GM19395 (cell line): Measurements from ENCODE around the gene SORT1.
"Not testable (repeated sequence)": the region's sequence is repeated elsewhere in the genome, so short reads cannot be mapped to it uniquely, and the experiment has no call there.

Experiments
- ATAC-seq: cut with Tn5 transposase; IDR thresholded peaks from one replicate; pipeline ENCODE4 v1.9.1; 2021; ENCODE audit warnings: mild to moderate bottlenecking, moderate library complexity; ENCODE audit not compliant: unreplicated experiment

Gene SORT1

DNA sequence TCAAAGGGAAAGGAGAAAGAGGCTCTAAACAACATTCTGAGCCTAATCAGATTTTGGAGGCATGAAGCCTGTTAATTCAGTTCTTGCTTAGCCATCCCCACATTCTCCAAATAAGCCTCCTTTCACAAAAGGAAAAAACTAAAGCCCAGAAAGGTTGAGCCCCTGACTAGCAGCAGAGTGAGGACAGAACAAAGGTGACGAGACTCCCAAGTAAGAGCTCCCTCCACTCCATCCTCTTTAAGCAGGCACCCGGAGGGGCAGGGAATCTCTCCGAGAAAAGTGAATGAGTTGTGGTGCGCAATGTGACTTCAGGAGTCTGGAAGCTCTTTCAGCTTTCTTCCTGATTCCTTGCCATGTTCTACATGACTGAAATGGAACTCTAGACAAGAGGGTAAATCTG, 47.5 kb downstream of the SORT1 start:
- no peak for ATAC-seq

DNA sequence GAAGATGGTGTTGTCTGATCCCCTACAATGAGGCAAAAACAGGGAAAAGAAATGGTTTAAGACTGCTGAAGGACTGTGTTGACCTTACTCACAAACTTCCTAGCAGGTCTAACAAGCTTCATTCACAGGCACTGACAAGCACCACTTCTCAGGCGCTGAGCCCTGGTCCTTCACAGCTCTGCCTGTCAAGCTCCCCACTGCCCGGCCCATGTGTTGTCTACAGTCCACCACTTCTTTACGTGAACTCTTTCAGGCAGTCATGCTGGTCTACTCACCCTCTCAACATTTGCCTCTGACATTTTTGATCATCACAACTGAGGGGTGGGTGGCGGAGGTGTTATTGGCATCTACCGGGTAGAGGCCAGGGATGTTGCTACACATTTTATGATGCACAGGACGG, 50.2 kb downstream of the SORT1 start:
- no peak for ATAC-seq

DNA sequence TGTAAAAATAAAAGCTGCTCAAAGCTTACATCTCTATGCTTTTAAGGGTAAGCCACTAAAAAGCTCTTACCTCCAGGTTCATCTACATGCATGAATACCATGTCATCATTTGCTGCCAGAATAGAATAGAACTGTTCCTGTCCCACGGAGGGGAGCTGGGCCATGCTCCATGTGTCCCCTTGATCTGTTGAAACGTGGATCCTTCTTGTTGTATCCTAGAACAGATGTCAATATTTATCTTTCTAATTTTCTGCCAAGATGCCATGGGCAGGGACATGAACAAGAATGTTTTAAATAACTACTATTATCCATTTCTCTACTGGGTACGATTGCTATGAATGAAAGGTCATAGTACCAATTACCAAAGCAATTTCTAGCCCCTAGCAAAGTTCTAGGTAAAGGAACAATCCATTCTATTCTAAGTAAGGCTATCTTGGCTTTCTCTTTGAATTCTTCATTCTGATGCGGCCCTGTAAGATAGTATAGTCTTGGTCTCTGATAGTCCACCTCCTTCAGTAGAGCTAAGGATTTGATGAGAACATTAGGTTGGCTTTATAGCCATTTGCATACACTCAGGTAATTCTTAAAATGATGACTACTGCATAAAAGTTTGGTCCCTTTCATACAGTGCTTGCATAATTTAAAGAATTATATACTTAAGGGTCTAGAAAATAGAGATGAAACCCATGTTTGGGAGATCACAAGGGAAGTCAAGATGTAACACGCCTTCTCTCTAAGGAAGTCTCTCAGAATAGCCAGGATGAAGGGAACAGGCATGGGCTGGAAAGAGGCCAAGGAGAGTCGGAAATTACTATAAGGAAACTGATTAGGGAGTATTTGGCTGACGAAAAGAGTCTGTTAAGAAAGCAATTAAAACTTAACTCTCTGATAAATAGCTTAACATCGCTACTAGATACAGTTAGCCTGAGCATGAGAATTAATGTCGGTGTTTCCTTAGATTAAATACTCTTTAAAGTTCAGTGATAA, 55.5 kb downstream of the SORT1 start:
- ATAC-seq: no peak

DNA sequence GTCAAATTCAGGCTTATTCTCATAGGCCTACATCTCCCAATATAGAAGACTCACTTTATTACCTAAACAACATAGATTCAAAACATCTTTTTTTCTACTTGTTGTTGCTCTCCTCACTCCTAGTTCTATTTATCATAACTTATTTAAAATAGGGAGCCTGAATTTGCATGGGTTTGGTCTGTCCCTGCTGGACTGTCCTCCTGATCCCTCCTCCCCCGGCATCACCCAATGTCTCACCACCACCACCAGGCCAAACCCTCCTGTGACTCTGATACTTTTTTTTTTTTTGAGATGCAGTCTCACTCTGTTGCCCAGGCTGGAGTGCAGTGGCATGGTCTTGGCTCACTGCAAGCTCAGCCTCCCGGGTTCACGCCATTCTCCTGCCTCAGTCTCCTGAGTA, 59.1 kb downstream of the SORT1 start:
- no peak for ATAC-seq

DNA sequence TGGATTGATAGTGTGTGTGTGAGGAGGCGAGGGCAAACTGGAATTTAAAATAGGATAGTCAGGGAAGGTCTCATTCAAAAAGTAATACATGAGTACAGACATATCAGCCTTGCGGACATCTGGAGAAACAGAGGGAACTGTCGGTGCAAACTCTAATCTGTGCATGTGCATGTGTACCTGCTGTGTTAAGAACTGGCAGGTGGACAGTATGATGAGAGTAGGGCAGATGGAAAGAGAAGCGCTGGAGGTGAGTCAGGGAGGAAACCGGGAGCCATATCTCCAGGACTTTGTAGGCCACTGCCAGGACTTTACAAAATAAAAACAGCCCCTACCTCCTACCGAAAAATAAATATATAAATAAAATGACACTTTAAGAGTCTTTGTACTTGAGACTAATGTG, 59.6 kb downstream of the SORT1 start:
- ATAC-seq: no peak

DNA sequence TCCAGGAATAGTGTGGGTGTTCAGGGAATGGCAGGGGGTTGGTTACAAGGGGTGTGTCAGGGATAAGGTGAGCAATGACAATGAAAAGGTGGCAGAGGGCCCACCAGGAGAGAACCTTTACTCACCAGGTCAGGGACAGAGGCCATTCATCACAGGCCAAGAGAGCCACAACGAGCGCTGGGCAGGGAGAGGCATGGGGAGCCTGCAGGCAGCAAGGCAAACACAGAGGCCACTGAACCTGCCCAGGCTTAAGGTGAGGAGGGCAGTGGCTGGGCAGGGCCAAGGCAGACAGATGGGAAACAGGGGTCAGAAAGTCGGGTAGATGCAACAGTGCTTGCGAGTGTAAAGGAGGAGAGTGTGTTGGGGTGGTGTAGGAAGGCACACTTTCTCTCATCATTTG, 62.6 kb downstream of the SORT1 start:
- no peak for ATAC-seq

DNA sequence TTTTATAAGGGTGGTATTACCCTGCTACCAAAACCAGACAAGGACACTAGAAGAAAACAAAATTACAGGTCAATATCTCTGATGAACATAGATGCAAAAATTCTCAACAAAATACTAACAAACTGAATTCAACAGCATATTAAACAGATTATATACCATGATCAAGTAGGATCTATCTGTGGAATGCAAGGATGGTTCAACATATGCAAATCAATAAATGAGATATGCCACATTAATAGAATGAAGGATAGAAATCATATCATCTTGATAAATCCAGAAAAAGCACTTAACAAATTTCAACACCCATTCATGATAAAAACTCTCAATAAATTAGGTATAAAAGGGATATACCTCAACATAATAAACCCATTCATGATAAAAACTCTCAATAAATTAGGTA, 66.6 kb downstream of the SORT1 start:
- ATAC-seq: no peak

DNA sequence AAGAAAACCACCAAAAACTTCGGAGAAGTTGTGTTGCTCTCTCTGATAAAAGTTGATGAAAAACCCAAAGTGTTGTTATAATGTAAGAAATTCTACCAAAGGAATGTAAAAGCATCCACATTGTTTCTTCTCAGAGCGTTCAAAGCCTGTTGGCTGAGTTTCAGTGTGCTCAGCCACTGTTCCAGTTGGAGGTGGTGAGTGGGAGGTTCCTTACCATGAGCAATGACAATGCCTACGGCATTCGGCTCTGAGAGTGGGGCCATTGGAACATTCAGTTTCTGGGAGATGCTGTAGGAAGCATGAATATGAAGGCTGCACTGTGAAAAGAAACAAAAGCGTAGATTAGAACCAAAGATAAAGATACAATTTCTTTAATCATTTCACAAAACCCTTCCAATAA, 70.4 kb downstream of the SORT1 start:
- no peak for ATAC-seq

DNA sequence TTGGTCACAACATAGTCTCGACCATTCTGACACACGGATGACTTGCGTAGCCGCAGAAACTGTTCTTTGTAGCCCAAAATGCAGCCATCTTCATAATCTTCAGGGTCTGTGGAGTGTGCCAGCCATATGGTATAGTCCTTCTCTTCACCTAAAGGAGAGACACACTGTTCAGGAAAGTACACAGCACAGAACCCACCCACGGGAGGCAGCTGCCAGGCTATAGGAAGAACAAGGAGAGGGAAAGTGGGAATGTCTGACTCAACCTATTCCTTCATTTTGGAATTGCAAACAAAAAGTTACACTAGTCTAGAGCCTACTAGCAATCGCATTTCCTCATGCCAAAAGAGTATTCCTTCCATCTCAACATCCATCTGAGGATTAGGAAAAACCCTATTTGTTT, 74.7 kb downstream of the SORT1 start:
- no peak for ATAC-seq

DNA sequence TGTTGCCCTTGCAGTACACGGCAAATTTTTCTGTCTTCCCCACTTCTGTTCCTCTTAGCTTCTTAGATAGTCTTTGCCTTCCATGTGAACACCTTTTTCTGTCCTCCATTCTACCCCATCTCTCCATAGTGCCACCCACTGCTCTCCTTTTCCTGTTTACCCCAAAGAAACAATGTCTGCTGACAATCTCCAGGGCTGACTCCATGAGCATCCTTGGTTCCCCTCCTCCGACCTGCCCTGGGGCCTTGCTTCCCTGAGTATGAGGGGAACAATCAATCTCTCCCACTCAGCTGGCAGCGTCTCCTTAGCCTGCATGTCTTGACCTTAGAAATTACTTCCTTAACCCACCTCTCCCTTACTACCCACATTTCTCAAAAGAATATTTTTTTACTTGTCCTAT, 78.6 kb downstream of the SORT1 start:
- ATAC-seq: no peak

DNA sequence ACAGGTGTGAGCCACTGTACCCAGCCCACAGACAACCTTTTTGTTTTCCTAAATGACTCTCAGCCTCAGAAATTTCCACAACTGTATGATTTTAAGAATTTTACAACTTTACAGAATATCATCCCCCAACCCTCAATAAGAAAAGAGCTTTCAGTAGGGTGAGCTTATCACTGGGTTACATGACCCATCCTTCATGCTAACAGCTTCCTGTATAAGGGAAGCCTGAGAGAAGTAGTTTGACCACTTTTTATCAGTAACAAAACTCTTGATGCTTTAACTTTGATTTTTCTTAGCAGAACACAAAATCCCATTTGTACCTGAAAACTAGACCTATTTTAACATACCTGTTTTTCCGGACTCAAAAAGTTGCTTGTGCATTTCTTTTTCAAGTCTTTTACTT, 81.2 kb downstream of the SORT1 start:
- ATAC-seq: no peak

DNA sequence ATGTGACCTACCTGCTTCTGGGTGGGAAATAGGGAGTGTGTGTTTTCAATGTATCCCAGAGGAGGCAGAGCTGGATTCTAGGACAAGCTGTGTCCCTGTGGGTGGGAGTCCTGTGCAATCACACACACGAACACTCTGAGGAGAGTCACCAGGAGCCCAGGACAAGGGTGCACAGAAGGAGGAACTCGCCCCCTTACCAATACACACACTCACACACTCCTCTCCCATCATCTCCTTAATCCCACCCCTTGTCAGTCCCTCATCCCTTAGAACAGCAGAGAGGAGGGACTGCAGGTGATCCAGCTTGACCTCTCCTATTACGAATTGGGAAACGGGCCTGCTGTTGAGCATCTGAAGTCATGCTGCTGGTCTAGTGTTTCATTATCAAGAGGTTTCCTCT, 82.4 kb downstream of the SORT1 start:
- ATAC-seq: no peak

DNA sequence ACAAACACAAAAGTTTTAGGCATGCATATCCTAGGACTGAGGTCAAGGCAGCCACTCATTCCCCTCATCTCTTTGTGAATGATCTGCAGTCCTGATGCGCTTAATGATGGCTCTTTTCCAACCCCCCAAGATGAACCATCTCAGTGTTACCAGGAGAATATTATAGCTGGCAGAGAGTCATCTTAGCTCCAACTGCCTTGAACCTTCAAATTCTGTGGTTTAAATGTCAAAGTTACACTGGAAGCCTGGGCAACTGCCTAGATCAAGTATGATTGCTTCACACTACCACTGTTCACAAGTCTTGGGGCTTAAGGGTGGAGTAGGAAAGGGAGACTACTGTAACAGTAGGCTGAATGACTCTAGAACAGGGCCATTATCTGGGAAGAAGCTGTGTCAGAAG, 82.9 kb downstream of the SORT1 start:
- ATAC-seq: no peak

DNA sequence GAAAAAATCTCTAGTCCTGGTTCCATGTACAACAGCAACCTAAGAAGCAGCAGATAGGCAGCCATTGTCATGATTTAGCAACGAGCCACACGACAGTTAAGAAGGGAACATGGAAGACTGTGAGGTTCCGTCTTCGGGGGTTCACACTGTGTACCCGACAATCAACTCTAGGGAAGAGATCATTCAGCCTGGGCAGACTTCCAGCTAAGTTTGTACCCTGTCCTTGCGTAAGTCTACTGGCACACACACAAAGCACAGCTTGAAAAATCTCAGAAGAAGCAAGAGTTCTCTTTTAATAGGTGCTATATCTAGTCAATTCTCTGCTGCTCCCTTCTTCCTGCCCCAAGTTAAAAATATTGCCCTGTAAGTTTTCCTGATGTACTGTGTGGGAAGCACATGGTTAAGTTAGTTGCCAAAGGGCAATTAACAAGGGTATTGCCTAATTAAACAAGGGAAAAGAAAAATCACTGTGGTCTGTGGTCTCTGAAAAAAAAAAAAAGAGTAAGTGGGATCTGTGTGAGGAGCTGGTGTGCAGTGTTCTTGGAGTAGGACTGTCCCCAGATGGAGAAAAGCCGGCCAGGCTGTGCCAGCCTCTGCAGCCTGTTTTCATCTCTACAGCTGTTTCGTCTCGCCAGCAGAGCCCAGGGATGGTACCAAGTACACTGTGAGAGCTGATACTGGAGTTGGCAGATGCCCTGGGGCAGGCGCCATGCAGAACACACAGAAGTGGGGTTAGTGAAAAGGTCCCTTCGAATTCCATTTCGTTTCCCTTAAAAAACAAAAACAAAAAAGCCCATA, 84.5 kb downstream of the SORT1 start:
- ATAC-seq: no peak

DNA sequence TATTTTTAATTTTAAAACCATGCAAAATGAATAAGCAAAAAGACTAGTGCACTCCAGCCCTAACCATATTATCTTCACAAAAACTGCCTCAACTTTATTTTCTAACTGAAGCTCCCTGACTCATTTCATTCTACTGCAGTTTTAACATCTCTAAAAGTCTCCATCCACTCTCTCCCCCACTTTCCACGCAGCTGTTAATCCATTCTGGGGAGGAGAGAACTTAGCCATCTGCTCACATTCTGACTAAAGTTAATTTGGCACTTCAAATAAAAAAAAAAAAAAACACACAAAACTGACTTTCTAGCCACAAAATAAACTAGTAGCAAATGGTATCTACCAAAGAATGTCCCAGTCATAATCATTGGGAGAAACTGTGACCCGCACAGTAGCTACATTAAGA, 85.5 kb downstream of the SORT1 start:
- ATAC-seq: no peak

DNA sequence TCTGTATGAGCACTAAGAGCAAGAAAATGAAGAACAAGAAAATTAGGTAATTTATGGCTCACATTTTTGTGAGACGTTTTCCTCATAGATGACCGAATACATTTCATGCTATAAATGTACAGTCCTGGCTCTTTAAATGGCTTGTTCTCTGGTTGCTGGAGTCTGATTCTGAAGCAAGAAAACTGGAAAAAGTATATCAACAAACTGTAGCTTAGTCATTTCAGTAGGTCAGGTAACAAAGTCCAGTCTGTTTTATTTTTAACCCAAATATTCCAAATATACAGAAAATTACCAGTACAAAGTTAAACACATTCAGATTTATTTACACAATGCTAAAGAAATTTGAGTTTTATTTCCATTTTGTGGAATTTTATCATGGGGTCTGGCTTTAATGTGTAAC, 88.4 kb downstream of the SORT1 start:
- ATAC-seq: no peak

DNA sequence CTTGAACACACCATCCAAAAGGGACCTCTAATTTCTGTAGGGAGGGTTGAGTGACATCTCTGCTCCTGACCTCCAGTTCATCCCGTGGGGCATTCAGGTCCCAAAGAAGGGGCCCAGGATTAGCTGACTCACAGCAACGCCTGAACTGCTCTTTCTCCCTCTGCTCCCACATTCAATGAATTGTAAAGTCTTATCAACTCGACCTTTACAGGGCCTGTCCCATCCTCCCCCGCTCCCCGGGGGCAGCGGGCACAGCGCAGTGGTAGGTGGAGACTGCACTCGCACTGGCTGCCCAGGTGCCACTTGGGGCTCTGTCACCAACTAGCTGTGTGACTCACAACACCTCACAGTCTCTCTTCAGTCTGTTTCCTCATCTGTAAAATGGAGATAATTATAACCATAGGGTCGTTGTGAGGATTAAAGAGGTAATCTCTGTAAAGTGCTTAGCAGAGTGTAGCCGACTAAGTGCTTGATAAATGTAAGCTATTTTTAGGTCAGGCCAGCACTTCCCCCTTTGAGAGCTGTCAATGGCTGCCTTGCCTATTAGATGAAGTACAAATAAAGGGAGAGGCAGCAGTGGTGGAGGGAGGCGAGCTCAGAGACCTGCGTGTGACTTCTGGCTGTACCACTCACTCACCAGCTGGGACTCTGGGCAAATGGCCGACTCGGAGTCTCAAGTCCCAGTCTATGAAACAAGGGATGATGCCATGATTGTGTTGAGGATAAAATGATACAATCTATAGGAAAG, 90.3 kb downstream of the SORT1 start:
- ATAC-seq: no peak

DNA sequence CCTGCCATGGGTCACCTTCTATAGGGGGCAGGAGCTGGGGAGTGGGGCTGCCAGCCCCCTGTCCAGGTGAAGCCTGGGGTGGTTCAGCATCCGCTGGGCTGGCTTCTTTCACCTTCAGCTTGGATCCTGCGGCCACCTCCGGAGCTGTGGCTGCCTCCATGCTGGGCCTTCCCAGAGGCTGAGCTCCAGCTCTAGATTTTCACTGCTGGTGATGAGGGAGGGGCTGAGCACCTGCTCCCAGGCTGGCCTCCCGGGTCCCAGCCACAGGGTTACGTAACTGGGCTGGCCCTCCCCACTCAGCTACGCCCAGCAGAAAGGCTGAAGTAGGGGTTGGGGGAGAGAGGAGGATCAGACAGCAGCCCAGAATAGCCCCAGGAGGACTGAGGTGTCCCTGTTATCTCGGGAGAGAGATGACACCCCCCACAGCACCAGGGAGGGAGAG, 90.9 kb downstream of the SORT1 start, which contains the start of gene MYBPHL:
Gene MYBPHL (minus strand): TSS at position 180 of the 442 bp plus-strand sequence. CDS start 20 bp downstream, at position 160.
- ATAC-seq: no peak

DNA sequence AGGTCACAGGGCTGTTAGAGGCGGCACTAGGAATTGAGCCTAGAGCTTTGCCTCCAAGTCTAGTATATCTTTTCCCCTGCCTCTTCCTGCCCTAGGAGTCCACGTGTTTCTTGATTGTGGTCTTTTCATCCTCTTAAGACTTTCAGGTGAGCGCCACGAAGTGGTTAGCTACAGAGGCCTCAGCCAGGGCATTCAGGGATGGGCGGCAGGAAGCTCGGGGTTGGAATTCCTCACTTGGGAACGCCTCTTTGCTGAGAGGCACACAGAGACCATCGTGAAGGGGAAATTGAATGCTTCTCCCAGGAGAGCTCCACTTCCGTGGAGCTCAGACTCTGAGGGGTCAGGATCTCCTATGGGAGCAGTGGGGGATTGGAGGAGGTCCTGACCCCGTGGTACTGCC, 91.7 kb downstream of the SORT1 start:
- ATAC-seq: not testable (repeated sequence)

DNA sequence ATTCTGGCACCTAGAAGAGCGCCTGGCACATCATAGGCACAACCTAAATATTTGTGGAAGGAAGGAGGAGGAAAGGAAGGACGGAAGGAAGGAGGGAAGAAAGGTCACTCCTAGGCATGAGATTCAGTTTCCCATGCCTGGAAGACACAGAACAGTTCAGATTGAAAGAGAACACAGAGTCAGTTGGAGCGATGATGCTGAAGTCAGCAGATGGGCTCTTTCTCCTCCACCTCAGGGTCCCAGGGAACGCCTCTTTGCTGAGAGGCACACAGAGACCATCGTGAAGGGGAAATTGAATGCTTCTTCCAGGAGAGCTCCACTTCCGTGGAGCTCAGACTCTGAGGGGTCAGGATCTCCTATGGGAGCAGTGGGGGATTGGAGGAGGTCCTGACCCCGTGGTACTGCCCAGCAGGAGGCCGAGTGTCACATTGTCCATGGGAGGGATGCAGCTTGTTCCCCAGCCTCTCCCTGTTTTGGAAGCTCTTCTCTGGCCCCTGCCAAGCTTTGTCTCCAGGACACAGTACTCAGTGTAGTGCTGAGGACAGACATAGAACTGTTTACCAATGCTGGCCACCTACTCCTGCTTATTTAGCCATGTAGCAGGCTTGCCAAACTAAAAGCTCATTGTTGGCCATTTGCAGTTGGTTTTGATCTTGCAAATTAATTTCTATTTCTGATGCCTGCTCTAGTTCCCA, 93.3 kb downstream of the SORT1 start:
- no peak for ATAC-seq

DNA sequence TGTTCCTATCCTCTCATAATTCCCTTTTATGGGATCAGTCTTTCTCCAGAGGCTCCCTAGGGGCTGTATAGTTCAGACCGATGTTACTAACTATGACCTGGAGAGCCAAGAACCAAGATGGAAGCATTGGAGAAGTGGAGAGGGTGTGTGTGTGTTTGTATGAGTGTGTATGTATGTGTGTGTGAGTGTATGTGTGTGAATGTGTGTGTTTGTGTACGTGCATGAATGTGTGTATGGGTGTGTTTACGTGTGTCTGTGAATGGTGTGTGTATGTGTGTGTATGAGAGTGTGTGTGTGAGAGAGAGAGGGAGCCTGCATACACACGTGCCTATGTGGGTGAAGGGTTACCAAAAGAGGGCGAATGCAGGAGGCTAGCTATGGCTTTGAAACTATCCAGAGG, 95.8 kb downstream of the SORT1 start:
- ATAC-seq: no peak
